ENCODE measurements around the gene LRCH4.

Gene LRCH4

DNA sequence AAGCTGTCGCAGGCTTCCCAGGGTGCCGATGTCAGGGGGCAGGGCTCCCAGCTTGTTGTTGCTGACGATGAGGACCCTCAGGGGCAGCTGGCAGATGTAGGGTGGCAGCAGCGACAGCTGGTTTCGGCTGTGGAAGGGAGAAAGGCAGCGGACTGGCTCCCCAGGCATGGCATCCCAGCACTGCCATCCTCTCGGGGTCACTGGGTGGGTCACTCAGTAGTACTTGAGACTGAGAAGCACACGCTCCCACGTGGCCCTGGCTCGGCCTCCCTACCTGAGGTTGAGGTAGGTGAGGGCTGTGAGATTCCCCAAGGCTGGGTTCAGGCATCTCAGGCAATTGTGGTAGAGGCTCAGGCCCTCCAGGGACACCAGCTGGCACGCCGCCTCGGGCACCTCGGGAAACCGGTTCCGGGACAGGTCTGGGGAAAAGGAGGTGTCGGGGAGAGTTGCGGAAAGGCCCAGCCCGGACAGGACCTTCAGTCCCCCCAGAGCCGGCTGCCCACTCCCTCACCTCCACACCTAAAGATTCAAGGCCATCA, 3.8 kb downstream of the LRCH4 start:
- no peak for DNase-seq (ENCODE audit: low read depth)

DNA sequence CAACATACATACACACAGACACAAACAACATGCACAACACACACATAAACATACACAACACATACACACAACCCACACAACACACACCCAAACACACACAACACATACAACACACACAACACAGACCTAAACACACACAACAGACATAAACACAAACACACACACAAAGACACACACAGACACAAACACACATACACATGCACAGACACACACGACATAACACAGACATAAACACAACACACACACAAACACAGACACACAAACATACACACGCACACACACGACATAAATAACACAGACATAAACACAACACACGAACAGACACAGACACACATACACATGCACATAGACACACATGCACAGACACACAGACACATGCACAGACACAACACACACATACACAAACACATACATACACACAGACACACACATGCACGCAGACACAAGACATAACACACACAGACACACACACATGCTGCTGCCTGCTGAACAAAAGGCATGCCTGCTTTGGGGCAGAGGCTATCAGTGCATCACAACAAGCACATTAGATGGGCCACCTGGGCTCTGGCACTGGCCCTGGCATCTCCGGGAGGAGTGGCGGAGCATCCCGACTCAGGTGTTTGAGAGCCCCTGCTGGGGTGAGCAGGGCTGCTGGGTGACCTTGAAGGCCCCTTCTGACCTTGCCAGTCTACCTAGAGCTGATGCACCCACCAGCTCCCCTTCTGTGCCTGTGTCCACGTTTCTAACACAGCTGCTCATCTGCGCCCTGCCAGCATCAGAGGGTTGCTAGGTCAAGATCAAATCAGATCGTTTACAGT, 5.3 kb downstream of the LRCH4 start:
- no peak for DNase-seq (ENCODE audit: low read depth)

GRCh38 chr7:100578246-100579183, 7.4 kb downstream of the LRCH4 start:
- DNase-seq (ENCODE audit: low read depth), result no peak

GRCh38 chr7:100577507-100577906, 8.4 kb downstream of the LRCH4 start:
- DNase-seq (ENCODE audit: low read depth), result no peak

DNA sequence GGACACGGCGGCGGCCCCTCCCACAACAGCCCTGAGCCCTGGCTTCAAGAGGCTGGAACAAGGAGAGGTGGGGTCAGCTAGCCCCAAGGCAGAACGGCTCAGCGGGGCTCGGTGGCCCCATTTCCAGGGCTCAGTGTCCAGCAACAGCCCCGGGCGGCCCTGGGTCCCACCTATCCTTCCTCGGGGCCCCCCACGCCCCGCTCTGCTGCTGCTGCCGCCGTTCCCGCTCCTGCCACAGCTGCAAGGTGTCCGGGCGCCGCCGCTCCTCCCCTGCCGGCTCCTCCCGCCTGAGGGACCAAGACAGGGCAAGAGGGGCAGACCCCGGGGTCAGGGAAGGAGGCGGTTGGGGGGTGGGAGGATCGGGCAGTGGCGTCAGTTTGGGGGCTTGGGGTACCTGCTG, 8.8 kb downstream of the LRCH4 start:
- no peak for DNase-seq (ENCODE audit: low read depth)

DNA sequence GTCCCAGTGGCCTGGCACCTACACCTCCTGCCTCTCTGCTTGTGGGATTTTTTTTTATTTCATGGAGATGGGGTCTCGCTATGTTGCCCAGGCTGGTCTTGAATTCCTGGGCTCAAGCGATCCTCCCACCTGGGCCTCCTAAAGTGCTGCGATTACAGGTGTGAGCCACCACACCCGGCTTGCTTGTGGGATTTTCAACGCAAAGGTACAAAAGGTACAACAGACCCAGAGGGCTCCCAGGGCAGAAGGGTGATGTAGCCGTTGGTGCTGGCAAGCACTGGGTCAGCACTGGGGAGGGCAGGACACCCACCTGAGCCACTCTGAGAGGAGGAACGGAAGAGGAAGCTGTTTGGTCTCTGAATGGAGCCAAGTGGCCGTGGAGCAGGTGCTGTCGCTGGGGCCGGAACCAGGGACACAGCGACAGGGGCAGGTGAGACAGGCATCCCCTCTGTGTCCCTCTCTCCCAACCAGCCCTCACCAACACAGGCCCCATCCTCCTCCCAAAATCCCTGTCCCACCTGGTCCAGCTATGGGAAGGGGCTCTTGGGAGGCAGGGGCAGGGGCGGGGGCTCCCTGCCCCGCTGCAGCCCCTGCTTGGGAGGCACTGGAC, 9.4 kb downstream of the LRCH4 start:
- DNase-seq (ENCODE audit: low read depth), result no peak

- DNase-seq (ENCODE audit: low read depth), result no peak
Observed at GRCh38 chr7:100575746-100576383, 10.1 kb downstream of the LRCH4 start.

GRCh38 chr7:100575206-100575631, 10.7 kb downstream of the LRCH4 start:
- no peak for DNase-seq (ENCODE audit: low read depth)

- no peak for DNase-seq (ENCODE audit: low read depth)
Observed at GRCh38 chr7:100574362-100575205, 11.3 kb downstream of the LRCH4 start.

DNA sequence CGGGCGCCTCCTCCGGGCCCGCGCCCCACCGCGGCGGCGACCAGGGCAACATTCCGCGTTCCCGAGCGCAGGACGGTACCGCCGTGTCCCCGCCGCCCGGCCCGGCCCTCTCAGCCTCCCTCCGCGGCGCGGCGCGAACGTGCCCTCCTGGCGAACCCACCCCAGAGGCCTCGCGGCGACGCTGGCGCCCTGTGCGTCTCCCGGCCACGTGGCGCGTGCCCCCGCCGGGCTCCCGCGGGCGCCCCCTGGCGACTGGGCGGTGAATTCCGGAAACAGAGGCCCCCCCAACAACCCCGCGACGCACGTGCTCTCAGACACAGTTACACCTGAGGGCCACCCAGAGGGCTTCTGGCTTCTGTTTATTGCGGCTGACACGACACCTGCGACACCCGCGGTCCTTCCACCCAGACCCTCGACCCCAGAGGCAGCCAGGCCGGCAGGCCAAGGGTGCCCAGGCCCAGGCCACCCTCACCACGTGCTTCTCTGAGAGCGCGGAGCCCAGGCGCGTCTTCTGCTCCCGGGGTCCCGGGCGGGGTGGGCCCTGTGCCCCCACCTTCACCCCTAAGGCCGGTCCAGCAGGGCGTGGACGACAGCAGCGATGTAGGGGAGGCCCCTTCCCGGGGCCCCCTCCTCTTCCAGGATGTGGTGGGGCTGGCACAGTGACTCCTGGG, 12.1 kb downstream of the LRCH4 start, which contains the start of gene SAP25:
TSS of gene SAP25 (minus strand) at position 210 of the 671 bp plus-strand sequence. CDS start at position 52, 158 bp downstream.
- no peak for DNase-seq (ENCODE audit: low read depth)

DNA sequence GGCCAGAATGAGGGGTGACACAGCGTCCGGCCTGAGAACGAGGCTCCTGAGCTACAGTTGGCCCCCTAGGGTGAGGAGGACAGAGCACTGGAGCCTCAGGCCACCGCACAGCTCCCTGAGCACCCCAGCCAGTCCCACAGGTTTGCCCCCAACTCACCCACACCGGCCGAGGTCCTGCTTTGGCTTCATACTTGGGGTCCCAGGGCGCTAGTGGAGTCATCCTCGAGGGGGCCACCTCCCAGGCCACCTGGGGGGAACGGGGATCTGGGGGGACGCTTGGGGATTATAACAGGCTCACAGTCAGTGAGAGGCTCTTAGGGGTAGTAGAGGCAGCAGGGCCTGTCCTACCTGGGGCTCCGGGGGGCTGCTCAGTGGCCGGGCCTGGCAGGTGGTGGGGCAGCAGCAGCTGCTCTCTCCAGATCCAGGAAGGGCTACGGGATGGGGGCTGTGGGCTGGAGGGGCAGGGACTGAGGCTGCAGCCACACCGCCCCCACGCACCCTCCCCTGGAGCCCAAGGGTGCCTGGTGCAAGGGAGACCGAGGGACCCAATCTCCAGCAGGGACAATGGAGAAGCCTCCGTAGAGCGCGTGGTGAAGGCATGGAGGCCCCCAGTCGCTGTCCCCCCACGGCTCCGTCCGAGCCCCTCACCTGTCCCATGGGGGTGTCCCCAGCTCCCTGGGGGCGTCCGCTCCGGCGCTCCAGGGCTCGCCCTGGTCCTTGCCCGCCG, 12.8 kb downstream of the LRCH4 start:
- DNase-seq (ENCODE audit: low read depth), result no peak

GRCh38 chr7:100572281-100572948, 13.5 kb downstream of the LRCH4 start:
- no peak for DNase-seq (ENCODE audit: low read depth)

DNA sequence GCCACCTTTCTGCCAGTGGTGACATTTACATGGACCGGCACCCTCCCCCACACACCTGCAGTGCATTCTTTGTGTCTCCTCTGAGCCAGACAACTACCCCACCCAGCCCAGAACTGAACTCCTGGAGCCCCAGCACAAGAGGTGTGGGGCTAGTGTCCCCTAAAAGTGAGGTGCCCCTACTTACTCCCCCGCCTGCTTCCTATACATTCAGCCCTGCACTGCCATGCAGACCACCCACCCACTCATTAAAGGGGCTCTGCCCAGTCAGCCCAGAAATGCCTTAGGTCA, 14.2 kb downstream of the LRCH4 start:
- no peak for DNase-seq (ENCODE audit: low read depth)

- DNase-seq (ENCODE audit: low read depth), result no peak
Observed at GRCh38 chr7:100570954-100571828, 14.7 kb downstream of the LRCH4 start.

DNA sequence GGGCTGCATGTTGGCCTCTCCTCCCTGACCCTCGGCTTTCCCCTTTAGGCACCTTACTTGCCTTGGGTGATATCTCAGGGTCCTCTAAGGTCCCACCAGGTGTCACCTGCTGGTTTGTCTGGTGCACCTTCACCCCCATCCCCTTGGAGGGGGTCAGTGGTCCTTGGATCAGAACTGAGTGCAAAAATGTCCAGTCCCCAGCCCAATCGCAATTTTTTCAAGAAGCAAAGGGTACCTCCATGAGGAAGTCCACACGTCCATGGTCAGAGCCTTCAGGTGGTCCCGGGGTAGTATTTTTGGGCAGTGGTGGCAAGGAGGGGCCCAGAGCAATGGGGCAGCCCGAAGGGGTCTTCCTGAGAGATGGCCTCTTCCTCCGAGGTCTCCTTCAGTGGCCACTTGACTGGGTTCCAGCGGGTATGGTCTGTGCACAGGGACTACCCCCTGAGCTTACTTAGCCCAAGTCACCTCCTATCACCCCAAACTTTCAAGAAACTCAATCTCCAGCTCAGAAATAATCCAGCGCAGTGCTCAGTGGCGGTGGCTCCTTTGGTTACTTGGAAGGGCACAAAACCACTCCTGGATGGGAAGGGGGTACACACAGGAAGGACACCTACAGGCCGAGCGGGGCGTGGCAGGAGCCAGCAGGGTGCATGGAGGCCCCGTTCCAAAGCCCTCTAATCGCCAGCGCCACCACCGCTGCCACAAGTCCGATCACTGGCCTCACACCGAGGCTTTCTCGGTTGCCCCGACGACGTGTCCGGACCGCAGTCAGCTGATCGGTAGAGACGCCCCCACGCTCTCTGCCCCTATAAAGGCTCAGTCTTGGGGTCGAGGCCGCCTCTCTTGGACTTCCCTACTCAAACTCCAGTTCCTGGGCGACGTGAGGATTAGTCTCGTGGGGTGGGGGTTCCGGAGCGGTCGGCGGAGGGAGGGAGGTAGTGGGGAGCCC, 16.8 kb downstream of the LRCH4 start:
- no peak for DNase-seq (ENCODE audit: low read depth)

- DNase-seq (ENCODE audit: low read depth), result no peak
Observed at GRCh38 chr7:100568176-100568895, 17.6 kb downstream of the LRCH4 start.
